Glutamatergic neuron (in vitro differentiated cells): ENCODE measurements around the gene GATAD2B. TPM values are rescaled to one million over a fixed set of nuclear protein-coding genes. Genes with fewer than 3 reads are reported as not detected.

Experiments
- DNase-seq: peaks from one replicate; pipeline ENCODE4 v3.0.0; 2022
- H3K27ac Mint-ChIP-seq: one replicate; pipeline ENCODE4 v1.8.0; 2020; ENCODE audit warnings: mild to moderate bottlenecking, mixed read lengths, inconsistent platforms; ENCODE audit not compliant: unreplicated experiment
- H3K27me3 Mint-ChIP-seq: one replicate; pipeline ENCODE4 v1.8.0; 2020; ENCODE audit warnings: mild to moderate bottlenecking, moderate library complexity, mixed read lengths, inconsistent platforms; ENCODE audit not compliant: unreplicated experiment
- H3K36me3 Mint-ChIP-seq: one replicate; pipeline ENCODE4 v1.8.0; 2020; ENCODE audit warnings: mild to moderate bottlenecking, mixed read lengths, inconsistent platforms; ENCODE audit not compliant: unreplicated experiment
- H3K4me1 Mint-ChIP-seq: one replicate; pipeline ENCODE4 v1.8.0; 2020; ENCODE audit warnings: mild to moderate bottlenecking, low read depth, mixed read lengths, inconsistent platforms; ENCODE audit not compliant: unreplicated experiment
- H3K4me3 Mint-ChIP-seq: one replicate; pipeline ENCODE4 v1.8.0; 2020; ENCODE audit warnings: mild to moderate bottlenecking, mixed read lengths, inconsistent platforms; ENCODE audit not compliant: unreplicated experiment
- H3K9me3 Mint-ChIP-seq: one replicate; pipeline ENCODE4 v1.8.0; 2020; ENCODE audit warnings: mild to moderate bottlenecking, moderate library complexity, mixed read lengths, inconsistent platforms; ENCODE audit not compliant: unreplicated experiment
- total RNA-seq: library from RNA; stranded (reverse); fragmentation: NEBNext Ultra II Directional; extraction: Animal tissue kit (Norgen Biotek cat#: 25700); gene quantifications from one replicate; pipeline ENCODE4 v1.2.1, GENCODE V29; 2021; ENCODE audit not compliant: unreplicated experiment
- TF ChIP-seq, protein P1 (sequence below): fragments of 200-600 bp; sonication (generic); IDR thresholded peaks from one replicate; pipeline ENCODE4 v1.5.0; 2021; ENCODE audit not compliant: partially characterized antibody, unreplicated experiment

The GATAD2B gene
- total RNA-seq, 1 donor from 2014 or later, result 57.6 TPM

DNA sequence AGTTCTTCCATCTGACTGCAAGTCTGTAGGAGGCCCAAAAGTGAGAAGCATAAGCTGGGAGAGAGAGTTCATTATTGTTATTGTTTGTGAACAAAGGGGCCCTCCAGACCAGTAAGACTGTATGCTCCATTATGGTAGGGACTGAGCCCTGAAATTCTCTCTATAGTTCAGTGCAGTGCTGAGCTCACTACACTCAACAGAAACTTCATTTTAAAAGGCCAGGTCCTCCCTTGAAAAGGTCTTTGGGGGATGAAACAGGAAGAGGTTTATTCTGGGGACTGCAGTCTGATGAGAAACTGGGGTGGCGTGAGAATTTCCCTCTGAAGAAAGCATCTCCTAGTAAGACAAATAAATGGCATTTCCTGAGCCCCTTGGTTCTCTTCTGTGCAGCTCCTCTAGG lies 5.5 kb upstream of the GATAD2B start:
- H3K4me3 Mint-ChIP-seq, result no peak overlapping the region

DNA sequence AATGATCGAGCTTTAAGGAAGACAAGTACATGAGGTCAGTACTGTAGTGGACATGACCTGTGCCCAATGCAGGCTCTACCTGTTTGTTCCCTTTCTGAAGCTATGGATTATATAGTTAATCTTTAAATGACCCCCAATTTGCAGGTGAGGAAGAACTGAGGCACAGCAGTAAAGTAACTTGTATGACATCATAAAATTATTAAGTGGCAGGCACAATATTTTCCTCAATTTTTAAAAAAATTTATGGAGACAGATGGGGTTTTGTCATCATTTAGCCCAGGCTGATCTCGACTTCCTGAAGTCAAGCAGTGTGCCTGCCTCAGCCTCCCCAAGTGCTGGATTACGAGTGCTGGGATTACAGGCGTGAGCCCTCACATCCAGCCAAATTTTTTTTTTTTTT lies 3.6 kb upstream of the GATAD2B start:
- Mint-ChIP-seq H3K27ac (no peak overlapping the region), H3K4me3 (no peak overlapping the region), H3K4me1 (peaks cover 4% of the 10 kb centered on the region), H3K27me3 (peaks cover 9% of the 10 kb centered on the region), H3K9me3 (peaks cover 15% of the 10 kb centered on the region), H3K36me3 (no peaks in the 10 kb centered on the region)
- DNase-seq, result no peak
- TF ChIP-seq, protein P1, sequence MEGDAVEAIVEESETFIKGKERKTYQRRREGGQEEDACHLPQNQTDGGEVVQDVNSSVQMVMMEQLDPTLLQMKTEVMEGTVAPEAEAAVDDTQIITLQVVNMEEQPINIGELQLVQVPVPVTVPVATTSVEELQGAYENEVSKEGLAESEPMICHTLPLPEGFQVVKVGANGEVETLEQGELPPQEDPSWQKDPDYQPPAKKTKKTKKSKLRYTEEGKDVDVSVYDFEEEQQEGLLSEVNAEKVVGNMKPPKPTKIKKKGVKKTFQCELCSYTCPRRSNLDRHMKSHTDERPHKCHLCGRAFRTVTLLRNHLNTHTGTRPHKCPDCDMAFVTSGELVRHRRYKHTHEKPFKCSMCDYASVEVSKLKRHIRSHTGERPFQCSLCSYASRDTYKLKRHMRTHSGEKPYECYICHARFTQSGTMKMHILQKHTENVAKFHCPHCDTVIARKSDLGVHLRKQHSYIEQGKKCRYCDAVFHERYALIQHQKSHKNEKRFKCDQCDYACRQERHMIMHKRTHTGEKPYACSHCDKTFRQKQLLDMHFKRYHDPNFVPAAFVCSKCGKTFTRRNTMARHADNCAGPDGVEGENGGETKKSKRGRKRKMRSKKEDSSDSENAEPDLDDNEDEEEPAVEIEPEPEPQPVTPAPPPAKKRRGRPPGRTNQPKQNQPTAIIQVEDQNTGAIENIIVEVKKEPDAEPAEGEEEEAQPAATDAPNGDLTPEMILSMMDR, result no peak

More for the DNA sequence above, 5.5 kb upstream of the GATAD2B start:
- Mint-ChIP-seq H3K27ac (peak overlapping the region; percentile 52), H3K27me3 (peaks cover 3% of the 10 kb centered on the region), H3K36me3 (no peaks in the 10 kb centered on the region), H3K4me1 (peaks cover 3% of the 10 kb centered on the region), H3K9me3 (peaks cover 6% of the 10 kb centered on the region)
- TF ChIP-seq, protein P1, result no peak
- DNase-seq, result no peak

DNA sequence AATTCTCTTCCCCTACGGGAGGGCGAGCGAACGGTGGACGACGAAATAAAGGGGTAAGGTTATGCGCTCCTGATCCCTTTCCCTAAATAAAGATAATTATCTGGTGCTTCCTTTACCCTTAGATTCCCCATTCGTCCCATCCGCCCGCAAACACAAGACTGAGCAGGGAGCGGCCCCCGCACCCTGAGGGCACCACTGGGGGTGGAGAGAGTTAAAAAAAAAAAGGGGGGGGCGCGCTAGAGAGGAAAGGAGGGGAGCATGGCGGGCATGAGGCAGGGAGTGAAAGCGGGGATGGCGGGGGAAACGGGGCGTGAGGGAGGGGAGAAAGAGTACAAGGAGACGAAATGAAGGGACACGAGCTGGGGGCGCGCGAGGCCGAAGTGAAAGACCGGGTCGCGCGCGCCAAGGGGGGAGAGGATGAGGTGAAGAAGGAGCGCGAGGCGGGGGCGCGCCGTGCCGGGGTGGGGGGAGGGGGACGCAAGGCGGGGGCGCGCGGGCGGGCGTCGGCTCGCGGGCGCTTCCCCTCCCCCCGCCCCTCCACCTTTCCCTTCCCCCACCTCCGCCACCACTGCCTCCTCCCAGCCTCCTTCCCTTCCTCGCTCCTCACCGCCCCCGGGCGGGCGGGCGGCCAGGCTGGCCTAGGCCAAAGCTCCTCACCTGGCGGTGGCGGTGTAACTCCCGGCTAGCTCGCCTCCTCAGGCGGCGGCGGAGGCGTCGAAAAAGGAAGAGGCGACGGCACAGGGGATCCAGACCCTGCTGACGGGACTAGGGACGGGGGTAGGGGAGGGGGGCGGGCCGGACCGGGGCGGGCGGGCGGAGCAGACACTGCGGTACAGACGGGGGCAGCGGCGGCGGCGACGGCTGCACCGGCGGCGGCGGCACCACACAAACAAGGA lies 448 bp downstream of the GATAD2B start:
- Mint-ChIP-seq H3K27me3 (peaks cover 10% of the 10 kb centered on the region), H3K4me1 (peaks cover 23% of the 10 kb centered on the region), H3K36me3 (no peaks in the 10 kb centered on the region), H3K9me3 (peaks cover 22% of the 10 kb centered on the region), H3K27ac (peak overlapping the region; percentile 86), H3K4me3 (peak overlapping the region; percentile 95)
- peak; percentile 76 for DNase-seq
- TF ChIP-seq, protein P1, result no peak

DNA sequence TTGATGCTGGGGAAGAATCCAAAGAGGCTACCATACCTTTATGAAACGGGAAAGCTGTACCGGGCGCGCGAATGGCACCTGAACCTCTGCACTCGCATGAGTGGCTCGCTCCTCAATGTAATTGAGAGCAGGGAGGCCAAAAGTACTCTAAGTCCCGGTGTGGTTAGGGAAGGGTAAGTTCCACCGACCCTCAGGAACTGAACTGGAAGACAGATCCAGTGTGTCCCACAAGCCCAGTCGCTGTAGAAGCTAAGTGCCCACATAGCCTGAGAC lies 1.0 kb downstream of the GATAD2B start:
- peaks cover 10% of the 10 kb centered on the region for H3K27me3 Mint-ChIP-seq

More for the DNA sequence above, 1.0 kb downstream of the GATAD2B start:
- H3K4me3 Mint-ChIP-seq, result peak overlapping the region; percentile 94
- H3K27ac Mint-ChIP-seq, result peak overlapping the region; percentile 86
- no peaks in the 10 kb centered on the region for H3K36me3 Mint-ChIP-seq
- TF ChIP-seq, protein P1, result no peak
- H3K4me1 Mint-ChIP-seq, result peaks cover 23% of the 10 kb centered on the region
- peaks cover 22% of the 10 kb centered on the region for H3K9me3 Mint-ChIP-seq
- DNase-seq, result no peak
